ENCODE data around the gene PPP1R1C. TPM values are rescaled to one million over a fixed set of nuclear protein-coding genes. Genes with fewer than 3 reads are reported as not detected.

The PPP1R1C gene
- total RNA-seq, 1 experiment from 2014 or later, result 4.0 TPM

DNA sequence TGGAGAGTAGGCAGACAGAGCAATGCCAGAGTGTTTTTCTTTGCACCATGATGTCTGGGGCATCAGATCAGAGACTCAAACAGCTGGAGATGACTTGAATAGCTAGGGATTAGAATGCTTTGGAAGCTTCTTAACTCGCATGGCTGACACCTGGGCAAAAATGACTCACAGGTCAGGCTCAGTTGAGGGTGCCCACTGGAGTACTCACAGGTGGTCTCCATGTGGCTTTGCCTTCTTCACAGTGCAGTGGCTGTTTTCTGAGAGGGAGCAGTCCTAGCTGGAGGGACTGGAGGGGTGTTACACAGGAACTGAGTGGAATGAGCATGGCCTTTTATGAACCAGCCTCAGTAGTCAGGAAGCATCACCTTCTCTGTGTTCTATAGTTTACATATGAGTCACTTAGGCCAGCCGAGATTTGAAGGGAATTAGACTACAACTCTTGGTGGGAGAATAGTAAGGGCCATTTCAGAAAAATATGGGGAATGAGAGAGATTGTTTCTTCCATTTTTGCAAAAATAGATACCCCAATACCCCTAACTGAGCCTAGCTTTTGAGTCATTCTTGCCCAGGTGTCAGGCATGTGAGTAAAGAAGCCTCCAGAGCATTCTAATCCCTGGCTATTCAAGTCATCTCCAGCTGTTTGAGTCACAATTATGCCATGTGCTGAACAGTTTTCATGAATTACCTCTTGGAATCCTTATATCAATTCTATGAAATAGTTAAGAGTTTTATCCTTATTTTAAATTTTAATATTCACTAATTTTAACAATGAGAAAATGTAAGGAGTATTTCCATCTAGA, 7.1 kb upstream of the PPP1R1C start:
- Mint-ChIP-seq H3K4me3 (no peak overlapping the region), H3K4me1 (no peaks in the 10 kb centered on the region), H3K9me3 (no peaks in the 10 kb centered on the region), H3K27ac (peak overlapping the region in 1 of 3 experiments; percentile 11; a peak in 1 of 7 replicates), H3K27me3 (ENCODE audit: low read depth) (no peaks in the 10 kb centered on the region; the same call in 1 of the 2 replicates), H3K36me3 (ENCODE audit: insufficient read depth in 1 of 3, low read depth in 3 of 3) (no peaks in the 10 kb centered on the region)
- Histone ChIP-seq H3K14ac (ENCODE audit: insufficient read depth, low read length) (no peak overlapping the region), H2BK12ac (ENCODE audit: insufficient read length, low read depth, low read length) (no peak overlapping the region), H3K9me3 (ENCODE audit: control insufficient read depth, low read depth, low read length) (no peaks in the 10 kb centered on the region), H3K56ac (ENCODE audit: insufficient read length, low read depth, low read length) (no peak overlapping the region), H3K4me1 (ENCODE audit: insufficient read depth, low read length) (no peaks in the 10 kb centered on the region), H3K23ac (ENCODE audit: insufficient read length, low read depth, low read length) (no peak overlapping the region), H3K23me2 (ENCODE audit: insufficient read length, low read depth, low read length, poor library complexity, severe bottlenecking) (no peaks in the 10 kb centered on the region), H4K20me1 (ENCODE audit: control insufficient read depth, insufficient read depth, insufficient read length) (no peaks in the 10 kb centered on the region), H2BK5ac (ENCODE audit: insufficient read length, low read length) (no peak overlapping the region), H3K79me2 (ENCODE audit: insufficient read depth, low read length) (no peaks in the 10 kb centered on the region), H3K18ac (ENCODE audit: insufficient read length, low read depth, low read length) (no peak overlapping the region), H3T11ph (ENCODE audit: low read length) (no peak overlapping the region), H3K4me2 (ENCODE audit: insufficient read depth, insufficient read length, low read length) (no peak overlapping the region), H3K27me3 (ENCODE audit: insufficient read depth, low read length) (no peaks in the 10 kb centered on the region), H4K5ac (ENCODE audit: insufficient read length, low read depth, low read length) (no peak overlapping the region), H2BK120ac (ENCODE audit: low read depth, low read length, poor library complexity, severe bottlenecking) (no peak overlapping the region), H2BK20ac (ENCODE audit: low read depth, low read length, poor library complexity, severe bottlenecking) (no peak overlapping the region), H3K4ac (ENCODE audit: low read depth, low read length) (no peak overlapping the region), H4K8ac (replicated peaks; ENCODE audit: insufficient read length, low read depth, low read length) (no peak overlapping the region), H2BK15ac (ENCODE audit: low read depth, low read length) (no peak overlapping the region), H3K27ac (ENCODE audit: insufficient read length, low read depth, low read length) (no peak overlapping the region), H3K9ac (ENCODE audit: extremely low read depth, insufficient read length, low read length) (no peak overlapping the region), H3K79me1 (ENCODE audit: insufficient read depth, low read depth, low read length, poor library complexity, severe bottlenecking) (no peaks in the 10 kb centered on the region), H2AK5ac (ENCODE audit: insufficient read length, low read length) (no peak overlapping the region), H4K91ac (ENCODE audit: insufficient read length, low read depth, low read length) (no peak overlapping the region), H2AFZ (ENCODE audit: low read length) (no peak overlapping the region)
- TF ChIP-seq, protein P1, sequence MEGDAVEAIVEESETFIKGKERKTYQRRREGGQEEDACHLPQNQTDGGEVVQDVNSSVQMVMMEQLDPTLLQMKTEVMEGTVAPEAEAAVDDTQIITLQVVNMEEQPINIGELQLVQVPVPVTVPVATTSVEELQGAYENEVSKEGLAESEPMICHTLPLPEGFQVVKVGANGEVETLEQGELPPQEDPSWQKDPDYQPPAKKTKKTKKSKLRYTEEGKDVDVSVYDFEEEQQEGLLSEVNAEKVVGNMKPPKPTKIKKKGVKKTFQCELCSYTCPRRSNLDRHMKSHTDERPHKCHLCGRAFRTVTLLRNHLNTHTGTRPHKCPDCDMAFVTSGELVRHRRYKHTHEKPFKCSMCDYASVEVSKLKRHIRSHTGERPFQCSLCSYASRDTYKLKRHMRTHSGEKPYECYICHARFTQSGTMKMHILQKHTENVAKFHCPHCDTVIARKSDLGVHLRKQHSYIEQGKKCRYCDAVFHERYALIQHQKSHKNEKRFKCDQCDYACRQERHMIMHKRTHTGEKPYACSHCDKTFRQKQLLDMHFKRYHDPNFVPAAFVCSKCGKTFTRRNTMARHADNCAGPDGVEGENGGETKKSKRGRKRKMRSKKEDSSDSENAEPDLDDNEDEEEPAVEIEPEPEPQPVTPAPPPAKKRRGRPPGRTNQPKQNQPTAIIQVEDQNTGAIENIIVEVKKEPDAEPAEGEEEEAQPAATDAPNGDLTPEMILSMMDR (conservative IDR thresholded peaks at IDR 0.05), result no peak
- no peak for DNase-seq
- WGBS (ENCODE audit: extremely low coverage, insufficient read length, low lambda C conversion rate), result no CpG with 5 or more reads among the region's 2 CpGs
